Effector memory CD4-positive, alpha-beta T cell (primary cell): ENCODE measurements around the gene NAGK.
A peak's percentile ranks its signal among the peaks of the same experiment; 100 is the strongest.
"Not testable (repeated sequence)": the region's sequence is repeated elsewhere in the genome, so short reads cannot be mapped to it uniquely, and the experiment has no call there.

Source experiments
- DNase-seq, 3 donors: peaks; one replicate each; pipeline ENCODE4 v3.0.0-alpha.2; 2020
- H3K27ac ChIP-seq: 2 replicates; pipeline ENCODE4 v1.7.0; 2013; ENCODE audit warnings: mild to moderate bottlenecking, low read length, moderate library complexity; ENCODE audit not compliant: insufficient read depth, poor library complexity, severe bottlenecking
- H3K27me3 ChIP-seq: replicated peaks from 2 replicates; pipeline ENCODE4 v1.7.0; 2013; ENCODE audit warnings: mild to moderate bottlenecking, low read length; ENCODE audit not compliant: insufficient read depth, control insufficient read depth, poor library complexity, severe bottlenecking
- H3K36me3 ChIP-seq: 2 replicates; pipeline ENCODE4 v1.7.0; 2013; ENCODE audit warnings: mild to moderate bottlenecking, low read length, moderate library complexity; ENCODE audit not compliant: control insufficient read depth, insufficient read depth
- H3K4me1 ChIP-seq: 2 replicates; pipeline ENCODE4 v1.7.0; 2013; ENCODE audit warnings: low read length, mild to moderate bottlenecking; ENCODE audit not compliant: control insufficient read depth, insufficient read depth, poor library complexity, severe bottlenecking
- H3K4me3 ChIP-seq: 2 replicates; pipeline ENCODE4 v1.7.0; 2013; ENCODE audit warnings: low read length, low read depth, mild to moderate bottlenecking; ENCODE audit not compliant: insufficient read depth, poor library complexity, severe bottlenecking
- H3K9me3 ChIP-seq: 2 replicates; pipeline ENCODE4 v1.7.0; 2013; ENCODE audit warnings: mild to moderate bottlenecking, low read length, moderate library complexity; ENCODE audit not compliant: control insufficient read depth

NAGK gene

GRCh38 chr2:71083297-71083696 is 14.8 kb downstream of the NAGK start:
- not testable (repeated sequence) for DNase-seq, H3K27ac ChIP-seq

DNA sequence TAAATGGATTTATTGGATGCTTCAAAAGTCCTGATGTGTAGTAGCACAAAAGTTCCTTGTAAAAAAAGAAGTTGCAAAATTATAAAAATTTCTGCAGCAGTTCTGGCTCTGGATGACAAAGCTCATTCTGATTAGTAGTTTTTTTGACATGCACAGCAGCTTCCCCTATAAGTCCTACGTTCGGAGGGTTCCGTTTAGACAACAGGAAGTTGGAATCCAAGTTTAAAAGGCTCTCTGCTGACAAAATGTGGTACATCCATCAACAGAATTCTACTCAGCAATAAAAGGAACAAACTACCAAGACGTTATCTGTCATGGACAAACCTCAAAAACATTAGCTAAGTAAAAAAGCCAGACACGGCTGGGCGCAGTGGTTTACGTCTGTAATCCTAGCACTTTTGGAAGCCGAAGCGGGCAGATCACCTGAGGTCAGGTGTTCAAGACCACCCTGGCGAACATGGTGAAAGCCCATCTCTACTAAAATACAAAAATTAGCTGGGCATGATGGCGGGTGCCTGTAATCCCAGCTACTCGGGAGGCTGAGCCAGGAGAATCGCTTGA is 15.4 kb downstream of the NAGK start:
- not testable (repeated sequence) for H3K27ac ChIP-seq, H3K4me3 ChIP-seq

More at GRCh38 chr2:71083297-71083696, 14.8 kb downstream of the NAGK start:
- H3K4me1 ChIP-seq, H3K9me3 ChIP-seq, H3K36me3 ChIP-seq, H3K27me3 ChIP-seq, H3K4me3 ChIP-seq: not testable (repeated sequence)

DNA sequence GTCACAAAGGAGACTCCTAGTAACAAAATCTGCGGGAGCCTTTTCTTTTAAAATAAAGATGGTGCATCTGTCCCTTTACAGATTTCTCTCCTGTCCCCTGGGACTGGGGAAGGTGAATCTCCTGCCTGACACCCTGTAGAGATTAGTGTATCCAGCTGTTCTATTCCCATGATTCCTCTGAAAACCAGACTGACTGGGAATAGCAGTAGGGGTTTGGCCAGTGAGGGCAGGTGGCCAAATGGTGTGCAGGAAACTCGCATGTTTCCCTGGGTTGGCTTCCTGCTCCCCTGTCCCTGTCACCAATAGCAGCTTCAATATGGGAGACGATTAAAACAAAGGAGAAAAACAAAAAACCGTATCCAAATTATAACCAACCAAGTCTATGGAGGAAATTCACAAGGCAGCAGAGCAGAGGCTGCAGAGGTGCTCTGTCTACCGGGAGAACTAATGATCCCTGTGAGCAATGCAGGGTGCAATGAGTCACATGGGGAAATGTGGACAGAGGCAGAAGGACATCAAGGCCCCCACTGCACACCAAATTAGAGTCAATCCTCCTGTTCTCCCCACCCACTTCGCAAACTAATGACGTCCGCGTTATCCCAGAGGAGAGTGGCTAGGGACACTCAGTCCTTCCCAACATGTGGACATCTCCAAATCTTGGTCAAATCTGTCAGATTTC is 17.0 kb downstream of the NAGK start:
- not testable (repeated sequence) for H3K9me3 ChIP-seq, H3K4me3 ChIP-seq, H3K4me1 ChIP-seq, H3K36me3 ChIP-seq, DNase-seq, H3K27ac ChIP-seq, H3K27me3 ChIP-seq

More for the DNA sequence above, 15.4 kb downstream of the NAGK start:
- not testable (repeated sequence) for H3K36me3 ChIP-seq, H3K27me3 ChIP-seq, H3K9me3 ChIP-seq, DNase-seq, H3K4me1 ChIP-seq

DNA sequence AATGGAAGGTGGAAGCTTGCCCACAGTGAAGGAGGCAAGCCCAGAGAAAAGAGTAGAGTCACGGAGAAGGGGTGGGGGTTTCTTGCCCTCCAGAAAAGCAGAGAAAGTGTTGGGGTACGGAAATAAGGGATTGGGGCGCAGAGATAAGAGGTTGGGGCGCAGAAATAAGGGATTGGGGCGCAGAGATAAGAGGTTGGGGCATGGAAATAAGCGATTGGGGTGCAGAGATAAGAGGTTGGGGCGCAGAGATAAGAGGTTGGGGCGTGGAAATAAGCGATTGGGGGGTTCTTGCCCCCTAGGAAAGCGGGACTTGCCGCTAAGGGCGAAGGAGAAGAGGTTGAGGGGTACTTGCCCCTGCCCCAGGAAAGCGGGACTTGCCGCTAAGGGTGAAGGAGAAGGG is 21.0 kb downstream of the NAGK start:
- not testable (repeated sequence) for H3K36me3 ChIP-seq, H3K4me3 ChIP-seq, H3K9me3 ChIP-seq, H3K27me3 ChIP-seq, DNase-seq, H3K27ac ChIP-seq, H3K4me1 ChIP-seq

DNA sequence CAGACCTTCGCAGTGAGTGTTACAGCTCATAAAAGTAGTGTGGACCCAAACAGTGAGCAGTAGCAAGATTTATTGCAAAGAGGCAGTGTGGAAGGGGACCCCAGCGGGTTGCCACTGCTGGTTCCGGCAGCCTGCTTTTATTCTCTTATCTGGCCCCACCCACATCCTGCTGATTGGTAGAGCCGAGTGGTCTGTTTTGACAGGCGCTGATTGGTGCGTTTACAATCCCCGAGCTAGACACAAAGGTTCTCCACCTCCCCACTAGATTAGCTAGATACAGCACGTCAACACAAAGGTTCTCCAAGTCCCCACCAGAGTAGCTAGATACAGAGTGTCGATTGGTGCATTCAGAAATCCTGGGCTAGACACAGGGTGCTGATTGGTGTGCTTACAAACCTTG is 23.4 kb downstream of the NAGK start:
- H3K9me3 ChIP-seq, DNase-seq, H3K36me3 ChIP-seq, H3K27ac ChIP-seq, H3K27me3 ChIP-seq, H3K4me3 ChIP-seq, H3K4me1 ChIP-seq: not testable (repeated sequence)

DNA sequence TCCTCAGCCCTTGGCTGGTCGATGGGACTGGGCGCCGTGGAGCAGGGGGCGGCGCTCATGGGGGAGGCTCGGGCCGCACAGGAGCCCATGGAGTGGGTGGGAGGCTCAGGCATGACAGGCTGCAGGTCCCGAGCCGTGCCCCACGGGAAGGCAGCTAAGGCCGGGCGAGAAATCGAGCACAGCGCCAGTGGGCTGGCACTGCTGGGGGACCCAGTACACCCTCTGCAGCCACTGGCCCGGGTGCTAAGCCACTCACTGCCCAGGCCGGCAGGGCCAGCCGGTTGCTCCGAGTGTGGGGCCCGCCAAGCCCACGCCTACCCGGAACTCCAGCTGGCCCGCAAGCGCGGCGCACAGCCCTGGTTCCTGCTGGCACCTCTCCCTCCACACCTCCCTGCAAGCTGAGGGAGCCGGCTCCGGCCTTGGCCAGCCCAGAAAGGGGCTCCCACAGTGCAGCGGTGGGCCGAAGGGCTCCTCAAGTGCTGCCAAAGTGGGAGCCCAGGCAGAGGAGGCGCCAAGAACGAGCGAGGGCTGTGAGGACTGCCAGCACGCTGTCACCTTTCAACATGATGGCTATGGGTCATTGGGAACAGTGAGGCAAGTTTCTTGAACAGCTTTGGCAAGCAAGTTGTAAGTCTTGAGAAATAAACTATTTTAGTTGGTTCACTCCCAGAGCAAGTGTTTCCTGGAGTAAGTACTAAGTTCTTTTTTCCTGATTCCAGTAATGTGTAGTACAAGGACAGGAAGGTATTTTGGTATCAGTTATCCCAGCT is 24.2 kb downstream of the NAGK start:
- not testable (repeated sequence) for H3K4me1 ChIP-seq, H3K27me3 ChIP-seq, H3K27ac ChIP-seq, H3K36me3 ChIP-seq, H3K4me3 ChIP-seq, H3K9me3 ChIP-seq, DNase-seq

DNA sequence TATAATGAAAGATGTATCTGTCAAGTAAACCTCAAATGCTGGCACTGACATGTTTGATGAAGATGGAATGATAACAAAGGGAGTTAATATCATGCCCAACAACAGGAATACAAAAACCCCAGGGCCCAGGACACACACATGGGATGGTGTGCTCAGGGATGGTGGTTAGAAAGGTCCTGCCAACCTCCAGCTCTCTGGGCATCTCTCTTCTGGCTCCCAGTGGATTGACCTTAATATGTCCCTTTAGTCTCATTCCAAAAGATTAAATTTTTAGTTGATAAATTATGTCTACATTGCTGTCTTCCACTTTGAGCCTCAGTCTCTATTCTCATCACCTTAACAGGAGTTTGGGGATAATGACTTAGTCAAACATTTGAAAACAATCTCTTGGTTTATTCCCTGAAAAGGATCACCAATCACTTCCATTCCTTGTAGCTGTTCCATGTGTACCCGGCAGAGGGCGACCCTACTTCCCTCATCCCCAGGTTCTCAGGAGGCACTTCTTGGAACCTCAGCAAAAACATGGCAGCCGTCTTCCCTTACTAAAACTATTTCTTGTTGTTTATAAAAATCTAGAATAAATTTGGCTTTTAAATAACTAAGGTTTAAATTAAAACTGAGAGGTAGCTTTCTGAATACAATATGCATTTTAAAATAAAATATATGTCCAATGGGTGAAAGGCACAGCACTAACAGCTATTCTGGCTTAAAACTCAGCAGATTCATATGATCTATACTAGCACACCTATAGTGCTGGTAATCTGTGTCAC is 31.9 kb downstream of the NAGK start:
- Histone ChIP-seq H3K36me3 (no peaks in the 10 kb centered on the region), H3K27ac (no peak overlapping the region), H3K4me3 (no peak overlapping the region), H3K27me3 (peaks cover 4% of the 10 kb centered on the region), H3K9me3 (no peaks in the 10 kb centered on the region), H3K4me1 (no peaks in the 10 kb centered on the region)
- peak; percentile 2 to 15 (median 15) for DNase-seq

GRCh38 chr2:71101656-71102055 is 33.2 kb downstream of the NAGK start:
- Histone ChIP-seq H3K4me1 (no peaks in the 10 kb centered on the region), H3K4me3 (no peak overlapping the region), H3K36me3 (no peaks in the 10 kb centered on the region), H3K27ac (no peak overlapping the region), H3K27me3 (peaks cover 4% of the 10 kb centered on the region), H3K9me3 (no peaks in the 10 kb centered on the region)
- DNase-seq = no peak

- H3K4me1 ChIP-seq = no peaks in the 10 kb centered on the region
- peaks cover 4% of the 10 kb centered on the region for H3K27me3 ChIP-seq
- no peaks in the 10 kb centered on the region for H3K36me3 ChIP-seq
- no peak overlapping the region for H3K27ac ChIP-seq
- H3K9me3 ChIP-seq = no peaks in the 10 kb centered on the region
- no peak overlapping the region for H3K4me3 ChIP-seq
- no peak for DNase-seq
Observed at GRCh38 chr2:71102981-71103681, 34.7 kb downstream of the NAGK start.
